SK-N-MC (cell line): Measurements from ENCODE around the gene POPDC3.

Source experiments
- EZH2 ChIP-seq: fragments of 200-600 bp; sonication (generic); IDR thresholded peaks from one replicate; pipeline ENCODE4 v1.6.1; 2017; ENCODE audit warnings: antibody characterized with exemption
- POLR2AphosphoS5 ChIP-seq: IDR thresholded peaks from 2 replicates; pipeline ENCODE4 v1.6.1; 2012; ENCODE audit warnings: mild to moderate bottlenecking, low read depth, low read length, borderline replicate concordance

DNA sequence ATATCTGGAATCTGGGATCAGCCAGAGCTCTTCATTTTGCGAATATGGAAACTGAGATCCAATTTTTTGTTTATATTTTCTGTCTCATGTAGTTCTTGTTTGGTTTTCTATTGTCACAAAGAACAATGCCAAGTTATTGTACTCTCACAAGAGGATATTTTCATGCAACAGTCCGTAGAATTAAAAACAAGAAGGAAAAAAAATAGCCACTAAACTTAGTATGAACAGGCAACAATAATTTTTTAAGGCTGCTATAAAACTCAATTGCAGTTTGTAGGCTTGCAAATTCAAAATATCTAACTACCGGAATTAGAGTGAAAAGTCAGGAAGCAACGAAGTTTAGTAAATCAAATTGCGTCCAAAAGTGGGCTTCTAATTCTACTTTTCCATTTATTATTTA, 1.2 kb downstream of the POPDC3 start:
- TF ChIP-seq EZH2, result no peak
- no peak for TF ChIP-seq POLR2AphosphoS5
